ENCODE results near the gene SEC11A. TPM values are rescaled to one million over a fixed set of nuclear protein-coding genes. Genes with fewer than 3 reads are reported as not detected.
A peak's percentile ranks its signal among the peaks of the same experiment; 100 is the strongest.

The SEC11A gene
- total RNA-seq, result 10 to 100 TPM; 55.7 to 95.7 (median 73.0) TPM
- polyA plus RNA-seq, result 100 to 1,000 TPM in 1 of 2 donors, 10 to 100 TPM in 1; 73.3 to 152 TPM
- long read RNA-seq, donor 1, transcript SEC11A-201 (6 exons, 1,656 nt), result minor isoform, 14 of 42 reads
- long read RNA-seq, donor 1, transcript SEC11A-209 (7 exons, 1,089 nt), result major isoform, 15 of 42 reads
- long read RNA-seq, donor 1, partial matches to known transcripts, result 2 of 42 reads
- long read RNA-seq, donor 1, other reads (novel, unspliced or antisense), result 6 of 42 reads
- long read RNA-seq, donor 2, transcript SEC11A-209 (7 exons, 1,089 nt), result minor isoform, 56 of 162 reads
- long read RNA-seq, donor 2, transcript SEC11A-201 (6 exons, 1,656 nt), result major isoform, 88 of 162 reads
- long read RNA-seq, donor 2, transcript SEC11A-202 (7 exons, 1,223 nt), result minor isoform, 5 of 162 reads
- long read RNA-seq, donor 2, partial matches to known transcripts, result 0 of 162 reads
- long read RNA-seq, donor 2, other reads (novel, unspliced or antisense), result 7 of 162 reads
- long read RNA-seq, donor 3, transcript SEC11A-201 (6 exons, 1,656 nt), result major isoform, 18 of 30 reads
- long read RNA-seq, donor 3, transcript SEC11A-209 (7 exons, 1,089 nt), result minor isoform, 6 of 30 reads
- long read RNA-seq, donor 3, partial matches to known transcripts, result 1 of 30 reads
- long read RNA-seq, donor 3, other reads (novel, unspliced or antisense), result 0 of 30 reads

GRCh38 chr15:84716036-84716732 lies at the start of gene SEC11A:
TSS of gene SEC11A (minus strand) at chr15:84716139. CDS start at chr15:84716075, 64 bp downstream.
- no peaks in the 10 kb centered on the region for H3K27me3 ChIP-seq
- peak; percentile 95 to 98 (median 96) for DNase-seq
- H3K4me3 ChIP-seq, result peak within 1 kb of the TSS; percentile 58 to 98 (median 82)
- intact Hi-C loops (cut with DNase I), result loop anchor here in 7 of 10 donors (1.0 to 10.0 kb wide), 9 partner anchors 31 to 209 kb away; partner anchors contain the start of genes NMB (in 4 of the 7), ZNF592 (in 4 of the 7), WDR73 (in 3 of the 7) and ALPK3 (in 2 of the 7)
- H3K36me3 ChIP-seq, result peaks cover 0 to 9% (median 3%) of the 10 kb centered on the region in 9 donors
- peak; percentile 98 to 99 (median 98) for ATAC-seq
- H3K4me1 ChIP-seq, result peaks cover 8 to 52% (median 25%) of the 10 kb centered on the region in 12 donors
- WGBS, 4 donors, result 0% methylated on average over 27 to 57 of the region's 57 CpGs
- no peak for TF ChIP-seq CTCF (IDR thresholded peaks at IDR 0.05)
- peak in 1 of 2 donors; percentile 76 for TF ChIP-seq POLR2A (IDR thresholded peaks at IDR 0.05)
- peak within 1 kb of the TSS; percentile 86 to 99 (median 94) for H3K27ac ChIP-seq
- H3K9me3 ChIP-seq, result no peaks in the 10 kb centered on the region

GRCh38 chr15:84765675-84766074 lies 49.7 kb upstream of the SEC11A start:
- Histone ChIP-seq H3K27me3 (no peaks in the 10 kb centered on the region), H3K27ac (no peak overlapping the region), H3K4me3 (no peak overlapping the region), H3K36me3 (peaks cover 0 to 57% (median 49%) of the 10 kb centered on the region in 9 donors), H3K9me3 (no peaks in the 10 kb centered on the region), H3K4me1 (peaks cover 5 to 58% (median 34%) of the 10 kb centered on the region in 12 donors)
- no peak for TF ChIP-seq CTCF (IDR thresholded peaks at IDR 0.05)
- no peak for TF ChIP-seq POLR2A (IDR thresholded peaks at IDR 0.05)
- intact Hi-C loops (cut with DNase I), result loop anchor here in 1 of 10 donors (2.0 kb wide), 1 partner anchor 15 kb away; no protein-coding TSS in a partner anchor
- ATAC-seq (no peak), DNase-seq (no peak)
- 92 to 95% (median 93%) methylated on average over 4 of the region's 4 CpGs for WGBS, 4 donors

- Histone ChIP-seq H3K36me3 (peaks cover 0 to 54% (median 49%) of the 10 kb centered on the region in 9 donors), H3K4me1 (peaks cover 5 to 60% (median 41%) of the 10 kb centered on the region in 12 donors), H3K4me3 (no peak overlapping the region), H3K9me3 (no peaks in the 10 kb centered on the region), H3K27me3 (no peaks in the 10 kb centered on the region), H3K27ac (no peak overlapping the region)
- TF ChIP-seq CTCF (IDR thresholded peaks at IDR 0.05) (no peak), POLR2A (IDR thresholded peaks at IDR 0.05) (no peak)
- 90 to 95% (median 94%) methylated on average over 1 of the region's 1 CpG for WGBS, 4 donors
- no peak for ATAC-seq
- intact Hi-C loops (cut with DNase I), result loop anchor here in 1 of 10 donors (5.0 kb wide), 1 partner anchor 282 kb away; no protein-coding TSS in a partner anchor
- no peak for DNase-seq
Measured at GRCh38 chr15:84764989-84765388, 49.0 kb upstream of the SEC11A start.
